Ramos (cell line): ENCODE results near the gene RANBP1.

Experiments used
- in situ Hi-C: fragments of 300-500 bp; cut with MboI; formaldehyde crosslinking; loops from one replicate; pipeline ENCODE4 v1.14.3; 2022; ENCODE audit warnings: low sequenced_read_pairs; ENCODE audit not compliant: unreplicated experiment

Gene RANBP1

GRCh38 chr22:20165421-20165820, 49.5 kb downstream of the RANBP1 start:
- in situ Hi-C loops = no loop called here

GRCh38 chr22:20165913-20166312, 50.0 kb downstream of the RANBP1 start:
- in situ Hi-C loops = no loop called here

GRCh38 chr22:20166703-20167102, 50.8 kb downstream of the RANBP1 start:
- in situ Hi-C loops = no loop called here

- in situ Hi-C loops = no loop called here
These were observed 51.9 kb downstream of the RANBP1 start for GRCh38 chr22:20167643-20168322.

- in situ Hi-C loops = no loop called here
These were observed 53.4 kb downstream of the RANBP1 start for GRCh38 chr22:20169253-20169822.

- in situ Hi-C loops = no loop called here
These were observed 54.3 kb downstream of the RANBP1 start for GRCh38 chr22:20170170-20170569.

GRCh38 chr22:20171288-20172140, 55.6 kb downstream of the RANBP1 start:
- in situ Hi-C loops = no loop called here

- in situ Hi-C loops = no loop called here
These were observed 56.3 kb downstream of the RANBP1 start for GRCh38 chr22:20172141-20172613.

- in situ Hi-C loops = no loop called here
These were observed 57.3 kb downstream of the RANBP1 start for GRCh38 chr22:20173246-20173645.

- in situ Hi-C loops = no loop called here
These were observed 57.9 kb downstream of the RANBP1 start for GRCh38 chr22:20173772-20174171.

- in situ Hi-C loops = no loop called here
These were observed 59.1 kb downstream of the RANBP1 start for GRCh38 chr22:20174785-20175596.

- in situ Hi-C loops = no loop called here
These were observed 59.6 kb downstream of the RANBP1 start for GRCh38 chr22:20175597-20175900.

- in situ Hi-C loops = no loop called here
These were observed 60.6 kb downstream of the RANBP1 start for GRCh38 chr22:20176421-20177085.
